ENCODE data around the gene GPR35.
"Not testable (repeated sequence)": the region's sequence is repeated elsewhere in the genome, so short reads cannot be mapped to it uniquely, and the experiment has no call there.

Gene GPR35

GRCh38 chr2:240670950-240671349 lies 45.7 kb downstream of the GPR35 start:
- no peak for TF ChIP-seq CTCF (IDR thresholded peaks at IDR 0.05; ENCODE audit: low read depth, low read length)
- no peak for DNase-seq (ENCODE audit: low read depth in 2 of 2)
- no peak overlapping the region for H3K4me3 ChIP-seq (replicated peaks in 1 of 2; ENCODE audit: low read depth in 2 of 2, low read length in 2 of 2)

DNA sequence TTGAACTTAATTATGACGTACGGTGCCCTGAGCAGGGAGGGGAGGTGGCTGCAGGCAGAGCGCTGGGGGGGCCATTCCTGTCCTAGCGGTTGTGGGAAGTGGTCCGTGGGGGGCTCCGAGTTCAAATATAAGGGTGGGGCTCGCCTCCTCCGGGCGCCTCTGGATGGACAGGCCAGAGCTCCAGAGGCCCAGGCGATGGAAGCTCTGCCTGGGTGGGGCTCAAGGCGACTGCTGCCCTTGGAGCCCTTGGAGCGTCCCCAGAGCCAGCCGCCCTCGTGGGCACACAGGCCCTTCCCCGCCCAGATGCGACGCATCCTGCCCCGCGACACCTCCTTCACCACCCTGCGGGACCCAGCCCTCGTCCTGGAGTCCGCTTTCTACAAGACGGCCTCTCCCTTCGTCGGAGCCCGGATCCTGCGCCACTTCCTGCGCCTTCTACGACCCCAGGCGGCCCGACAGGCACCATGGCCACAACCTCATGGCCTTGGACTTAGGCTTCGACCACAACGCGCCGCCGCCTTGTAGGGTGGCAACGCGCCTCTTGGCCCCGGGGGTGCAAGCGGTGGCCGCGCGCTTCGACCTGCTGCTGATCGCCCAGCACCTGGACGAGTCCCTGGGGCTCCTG lies 46.9 kb downstream of the GPR35 start:
- no peak for TF ChIP-seq CTCF (IDR thresholded peaks at IDR 0.05; ENCODE audit: low read depth, low read length)
- no peak for DNase-seq (ENCODE audit: low read depth in 2 of 2)
- H3K4me3 ChIP-seq (replicated peaks in 1 of 2; ENCODE audit: low read depth in 2 of 2, low read length in 2 of 2): no peak overlapping the region

- TF ChIP-seq CTCF (IDR thresholded peaks at IDR 0.05; ENCODE audit: low read depth, low read length): no peak
These were observed 47.5 kb downstream of the GPR35 start for GRCh38 chr2:240672701-240673190.

DNA sequence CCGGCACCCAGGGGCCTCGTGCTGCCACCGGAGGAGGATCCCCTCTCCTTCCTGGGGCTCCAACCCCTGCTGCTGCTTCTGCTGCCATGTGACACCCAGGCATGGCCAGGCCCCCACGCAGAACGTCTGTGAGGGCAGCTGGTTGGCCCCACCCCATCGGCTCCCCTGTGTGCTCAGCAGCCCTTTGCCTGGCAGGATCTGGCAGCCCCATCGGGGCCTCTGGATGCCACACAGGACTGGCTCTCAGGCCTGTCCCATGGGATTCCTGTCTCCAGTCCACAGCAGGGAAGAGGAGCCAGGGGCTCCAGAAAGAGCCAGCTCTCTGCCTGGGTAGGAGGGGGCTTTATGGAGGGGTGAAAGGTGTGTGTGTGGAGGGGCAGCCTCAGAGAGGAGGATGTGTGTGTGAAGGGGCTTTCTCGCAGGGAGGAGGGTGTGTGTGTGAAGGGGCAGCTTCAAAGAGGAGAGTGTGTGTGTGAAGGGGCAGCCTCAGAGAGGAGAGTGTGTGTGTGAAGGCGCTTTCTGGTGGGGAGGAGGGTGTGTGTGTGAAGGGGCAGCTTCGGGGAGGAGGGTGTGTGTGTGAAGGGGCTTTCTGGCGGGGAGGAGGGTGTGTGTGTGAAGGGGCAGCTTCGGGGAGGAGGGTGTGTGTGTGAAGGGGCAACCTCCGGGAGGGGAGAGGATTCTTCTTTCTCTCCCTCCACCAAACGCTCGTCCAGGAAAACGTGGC lies 49.3 kb downstream of the GPR35 start:
- not testable (repeated sequence) for DNase-seq (ENCODE audit: low read depth in 2 of 2); H3K4me3 ChIP-seq (replicated peaks in 1 of 2; ENCODE audit: low read depth in 2 of 2, low read length in 2 of 2)

More at GRCh38 chr2:240672701-240673190, 47.5 kb downstream of the GPR35 start:
- DNase-seq (ENCODE audit: low read depth in 2 of 2): no peak
- no peak overlapping the region for H3K4me3 ChIP-seq (replicated peaks in 1 of 2; ENCODE audit: low read depth in 2 of 2, low read length in 2 of 2)

DNA sequence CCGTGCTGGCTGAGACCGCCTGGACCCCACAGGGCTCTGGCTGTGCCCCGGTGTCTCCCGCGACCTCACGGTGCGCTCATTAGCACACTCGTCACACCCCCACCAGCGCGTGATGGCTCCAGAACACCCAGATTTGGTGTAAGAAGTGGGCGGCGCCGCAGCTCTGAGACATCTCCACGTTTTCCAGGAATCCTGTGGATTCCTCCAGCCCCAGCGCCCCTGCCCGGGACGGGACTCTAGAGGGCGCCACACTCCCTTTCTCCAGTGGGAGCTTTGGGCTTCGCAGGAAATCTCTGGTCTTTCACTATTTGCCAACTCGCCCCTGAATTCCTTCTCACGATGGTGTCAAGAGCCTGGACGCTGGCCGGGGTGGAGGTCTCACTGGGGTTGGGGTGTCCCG lies 50.1 kb downstream of the GPR35 start:
- DNase-seq (ENCODE audit: low read depth in 2 of 2); H3K4me3 ChIP-seq (replicated peaks in 1 of 2; ENCODE audit: low read depth in 2 of 2, low read length in 2 of 2): not testable (repeated sequence)

DNA sequence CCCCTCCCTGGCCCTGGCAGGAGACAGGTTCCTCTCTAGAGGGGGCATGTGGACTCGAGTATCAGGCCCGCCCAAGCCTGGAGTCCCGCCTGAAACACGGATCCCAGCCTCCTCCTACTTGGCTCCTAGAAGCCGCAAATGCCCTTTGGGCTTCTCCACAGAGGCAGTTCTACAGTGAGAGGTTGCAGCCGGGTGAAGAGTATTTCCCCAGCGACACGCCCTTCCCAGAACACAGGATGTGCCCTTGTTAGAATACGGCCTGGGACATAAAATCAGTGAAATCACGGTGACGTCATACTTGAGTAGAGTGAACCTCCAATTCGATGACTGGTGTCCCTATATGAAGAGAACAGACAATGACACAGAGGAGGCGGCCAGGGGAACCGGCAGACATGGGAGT lies 52.8 kb downstream of the GPR35 start:
- not testable (repeated sequence) for H3K4me3 ChIP-seq (replicated peaks in 1 of 2; ENCODE audit: low read depth in 2 of 2, low read length in 2 of 2); DNase-seq (ENCODE audit: low read depth in 2 of 2)

GRCh38 chr2:240678909-240679308 lies 53.6 kb downstream of the GPR35 start:
- DNase-seq (ENCODE audit: low read depth in 2 of 2); H3K4me3 ChIP-seq (replicated peaks in 1 of 2; ENCODE audit: low read depth in 2 of 2, low read length in 2 of 2): not testable (repeated sequence)

GRCh38 chr2:240680185-240680584 lies 54.9 kb downstream of the GPR35 start:
- H3K4me3 ChIP-seq (replicated peaks in 1 of 2; ENCODE audit: low read depth in 2 of 2, low read length in 2 of 2); DNase-seq (ENCODE audit: low read depth in 2 of 2): not testable (repeated sequence)
